Medulla oblongata (tissue), 1 donor: Measurements from ENCODE around the gene CCDC196.

Source experiments
- DNase-seq: peaks from one replicate; pipeline ENCODE4 v3.0.0-alpha.2; 2015; ENCODE audit errors: extremely low spot score

CCDC196 gene

GRCh38 chr14:66485910-66486421 lies at the start of gene CCDC196:
CCDC196 (plus strand) TSS chr14:66486371; CDS start chr14:66486503, 132 bp downstream.
- no peak for DNase-seq

GRCh38 chr14:66440801-66441200 lies 45.4 kb upstream of the CCDC196 start:
- no peak for DNase-seq

- DNase-seq = peak; percentile 15
These were observed 43.1 kb upstream of the CCDC196 start for GRCh38 chr14:66442953-66443571.

- DNase-seq = no peak
These were observed 42.4 kb upstream of the CCDC196 start for GRCh38 chr14:66443785-66444184.

- no peak for DNase-seq
These were observed 41.8 kb upstream of the CCDC196 start for GRCh38 chr14:66444271-66444927.

GRCh38 chr14:66445936-66446335 lies 40.2 kb upstream of the CCDC196 start:
- DNase-seq = no peak

- no peak for DNase-seq
These were observed 32.7 kb upstream of the CCDC196 start for GRCh38 chr14:66453469-66453868.

- no peak for DNase-seq
These were observed 26.6 kb upstream of the CCDC196 start for GRCh38 chr14:66459603-66460002.

- no peak for DNase-seq
These were observed 21.9 kb upstream of the CCDC196 start for GRCh38 chr14:66464261-66464660.

- no peak for DNase-seq
These were observed 17.3 kb upstream of the CCDC196 start for GRCh38 chr14:66468778-66469367.

- DNase-seq = no peak
These were observed 14.6 kb upstream of the CCDC196 start for GRCh38 chr14:66471584-66471983.

GRCh38 chr14:66472251-66472650 lies 13.9 kb upstream of the CCDC196 start:
- no peak for DNase-seq

- DNase-seq = no peak
These were observed 12.9 kb upstream of the CCDC196 start for GRCh38 chr14:66473223-66473622.

GRCh38 chr14:66476964-66477363 lies 9.2 kb upstream of the CCDC196 start:
- no peak for DNase-seq

- DNase-seq = no peak
These were observed 8.6 kb upstream of the CCDC196 start for GRCh38 chr14:66477567-66477966.

GRCh38 chr14:66482873-66483272 lies 3.3 kb upstream of the CCDC196 start:
- DNase-seq = no peak

- no peak for DNase-seq
These were observed 2.8 kb upstream of the CCDC196 start for GRCh38 chr14:66483322-66483721.

GRCh38 chr14:66485029-66485428 lies 1.1 kb upstream of the CCDC196 start:
- DNase-seq = no peak

GRCh38 chr14:66487164-66487563 lies 993 bp downstream of the CCDC196 start:
- no peak for DNase-seq

GRCh38 chr14:66490143-66491111 lies 4.3 kb downstream of the CCDC196 start:
- DNase-seq = no peak

GRCh38 chr14:66493750-66494149 lies 7.6 kb downstream of the CCDC196 start:
- DNase-seq = no peak
